Keratinocyte (primary cell): Measurements from ENCODE around the gene PWWP2A. TPM values are rescaled to one million over a fixed set of nuclear protein-coding genes. Genes with fewer than 3 reads are reported as not detected.

Experiments used
- DNase-seq: peaks from one replicate; pipeline ENCODE4 v3.0.0-alpha.2; 2011; ENCODE audit warnings: low read depth, missing footprints, low spot score
- FAIRE-seq: peaks from 2 replicates; lab custom pipeline; 2011; peaks lifted over from hg19 to GRCh38; lab: Jason Lieb, UNC
- H2AFZ ChIP-seq: 2 replicates; pipeline ENCODE4 v1.6.0; 2012; ENCODE audit warnings: low read length, control low read depth, inconsistent platforms; ENCODE audit not compliant: control insufficient read depth
- H3K27ac ChIP-seq: 2 replicates; pipeline ENCODE4 v1.5.1; 2011; ENCODE audit warnings: low read length; ENCODE audit not compliant: control insufficient read depth, insufficient read depth
- H3K27me3 ChIP-seq: 3 replicates; pipeline ENCODE4 v1.6.0; 2011; ENCODE audit warnings: low read length; ENCODE audit not compliant: control insufficient read depth, insufficient read depth; ENCODE audit errors: extremely low read depth
- H3K36me3 ChIP-seq, 2 experiments: 2 replicates in 1 of 2; 3 replicates in 1 of 2; pipeline ENCODE4 v1.5.1; 2011; ENCODE audit warnings: low read length in 2 of 2, mild to moderate bottlenecking in 1 of 2; ENCODE audit not compliant: control insufficient read depth in 2 of 2, insufficient read depth in 2 of 2; ENCODE audit errors: extremely low read depth in 1 of 2
- H3K4me1 ChIP-seq: 3 replicates; pipeline ENCODE4 v1.5.1; 2011; ENCODE audit warnings: low read length; ENCODE audit not compliant: control insufficient read depth, insufficient read depth; ENCODE audit errors: extremely low read depth
- H3K4me2 ChIP-seq: 3 replicates; pipeline ENCODE4 v1.6.0; 2011; ENCODE audit warnings: low read depth, low read length; ENCODE audit not compliant: control insufficient read depth, insufficient read depth; ENCODE audit errors: extremely low read depth
- H3K4me3 ChIP-seq, 3 experiments: fragments of 200-600 bp in 1 of 3; sonication (generic) in 1 of 3; 2 replicates in 2 of 3; 3 replicates in 1 of 3; pipeline ENCODE4 v1.5.1; 2011 to 2016; ENCODE audit warnings: low read length in 3 of 3, mild to moderate bottlenecking in 3 of 3, control low read depth in 2 of 3, inconsistent platforms in 1 of 3, low read depth in 1 of 3, mixed read lengths in 1 of 3, mixed run types in 1 of 3, moderate library complexity in 1 of 3; ENCODE audit not compliant: control insufficient read depth in 2 of 3, insufficient read depth in 2 of 3; ENCODE audit errors: extremely low read depth in 1 of 3
- H3K79me2 ChIP-seq: 2 replicates; pipeline ENCODE4 v1.6.0; 2012; ENCODE audit warnings: low read length; ENCODE audit not compliant: control insufficient read depth, insufficient read depth
- H3K9ac ChIP-seq: 3 replicates; pipeline ENCODE4 v1.6.0; 2011; ENCODE audit warnings: low read length; ENCODE audit not compliant: control insufficient read depth, insufficient read depth; ENCODE audit errors: extremely low read depth
- H3K9me1 ChIP-seq: 3 replicates; pipeline ENCODE4 v1.6.0; 2011; ENCODE audit warnings: low read length; ENCODE audit not compliant: control insufficient read depth, insufficient read depth; ENCODE audit errors: extremely low read depth
- H3K9me3 ChIP-seq: 2 replicates; pipeline ENCODE4 v1.5.1; 2012; ENCODE audit warnings: low read depth, low read length; ENCODE audit not compliant: control insufficient read depth
- H4K20me1 ChIP-seq: 3 replicates; pipeline ENCODE4 v1.6.0; 2011; ENCODE audit warnings: low read length; ENCODE audit not compliant: control insufficient read depth, insufficient read depth; ENCODE audit errors: extremely low read depth
- EZH2 ChIP-seq: IDR thresholded peaks from one replicate; pipeline ENCODE4 v1.6.1; 2012; ENCODE audit warnings: inconsistent platforms, mild to moderate bottlenecking, low read length, moderate library complexity
- dilution Hi-C: fragments of 300-500 bp; cut with MboI; formaldehyde crosslinking; loops from one replicate; pipeline ENCODE4 v1.7.0; 2020; ENCODE audit warnings: low sequenced_read_pairs; ENCODE audit not compliant: extremely low pct_ligation_motif_present
- polyA plus RNA-seq, 5 experiments: library from polyadenylated mRNA; depleted of rRNA in 3 of 5; stranded (reverse) in 3 of 5; stranded (forward) in 1 of 5; unstranded in 1 of 5; fragments of >200 nt; gene quantifications; 1 replicate in 1 of 5; 2 replicates in 3 of 5; 3 replicates in 1 of 5; pipeline versions ENCODE4 v1.2.1 to v1.2.3, GENCODE V29; 2011 to 2012; ENCODE audit warnings: missing spikeins in 2 of 5, low read depth in 1 of 5, low replicate concordance in 1 of 5
- TF ChIP-seq, protein P1 (sequence below), 3 experiments: IDR thresholded peaks in 1 of 3; conservative IDR thresholded peaks in 1 of 3; optimal IDR thresholded peaks in 1 of 3; 2 replicates in 2 of 3; 3 replicates in 1 of 3; pipeline versions ENCODE3 to v1.5.1; 2011; ENCODE audit warnings: low read length in 3 of 3, mild to moderate bottlenecking in 3 of 3, moderate library complexity in 2 of 3, control low read depth in 1 of 3, inconsistent platforms in 1 of 3; ENCODE audit not compliant: insufficient read depth in 2 of 3; ENCODE audit errors: extremely low read depth in 1 of 3

PWWP2A gene
- polyA plus RNA-seq, 1 donor (not counting 4 experiments of a cell fraction or from before 2014, with no cell fraction given) = 13.1 TPM

GRCh38 chr5:160089531-160089930, 29.7 kb downstream of the PWWP2A start:
- dilution Hi-C loops = no loop called here

DNA sequence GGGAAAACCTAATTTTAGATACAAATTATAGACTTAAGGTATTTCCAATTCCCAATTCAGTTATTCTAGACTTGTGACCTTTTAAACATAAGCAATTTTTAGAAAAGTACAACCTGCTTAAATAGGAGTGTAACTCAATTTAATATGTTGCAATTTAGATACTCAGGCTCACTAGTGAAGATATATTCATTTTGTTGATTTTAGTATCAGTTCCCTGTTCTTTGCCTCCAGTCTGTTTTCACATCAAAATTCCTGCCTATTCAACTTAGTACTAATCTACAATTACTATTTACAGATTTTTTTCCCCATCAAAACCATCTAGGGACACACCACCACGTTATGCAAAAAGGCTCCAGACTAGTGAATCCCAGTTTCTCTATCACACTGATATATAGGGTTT, 30.4 kb downstream of the PWWP2A start:
- Histone ChIP-seq H3K27me3 (no peaks in the 10 kb centered on the region), H3K4me3 (no peak overlapping the region), H3K9me3 (no peaks in the 10 kb centered on the region), H3K4me2 (no peak overlapping the region), H4K20me1 (no peaks in the 10 kb centered on the region), H3K9me1 (no peaks in the 10 kb centered on the region), H3K9ac (no peak overlapping the region), H3K4me1 (no peaks in the 10 kb centered on the region), H2AFZ (no peak overlapping the region), H3K36me3 (peaks cover 6 to 7% of the 10 kb centered on the region in 2 experiments), H3K79me2 (no peaks in the 10 kb centered on the region), H3K27ac (no peak overlapping the region)
- FAIRE-seq (no peak), DNase-seq (no peak)
- no peak for TF ChIP-seq EZH2
- TF ChIP-seq, protein P1, sequence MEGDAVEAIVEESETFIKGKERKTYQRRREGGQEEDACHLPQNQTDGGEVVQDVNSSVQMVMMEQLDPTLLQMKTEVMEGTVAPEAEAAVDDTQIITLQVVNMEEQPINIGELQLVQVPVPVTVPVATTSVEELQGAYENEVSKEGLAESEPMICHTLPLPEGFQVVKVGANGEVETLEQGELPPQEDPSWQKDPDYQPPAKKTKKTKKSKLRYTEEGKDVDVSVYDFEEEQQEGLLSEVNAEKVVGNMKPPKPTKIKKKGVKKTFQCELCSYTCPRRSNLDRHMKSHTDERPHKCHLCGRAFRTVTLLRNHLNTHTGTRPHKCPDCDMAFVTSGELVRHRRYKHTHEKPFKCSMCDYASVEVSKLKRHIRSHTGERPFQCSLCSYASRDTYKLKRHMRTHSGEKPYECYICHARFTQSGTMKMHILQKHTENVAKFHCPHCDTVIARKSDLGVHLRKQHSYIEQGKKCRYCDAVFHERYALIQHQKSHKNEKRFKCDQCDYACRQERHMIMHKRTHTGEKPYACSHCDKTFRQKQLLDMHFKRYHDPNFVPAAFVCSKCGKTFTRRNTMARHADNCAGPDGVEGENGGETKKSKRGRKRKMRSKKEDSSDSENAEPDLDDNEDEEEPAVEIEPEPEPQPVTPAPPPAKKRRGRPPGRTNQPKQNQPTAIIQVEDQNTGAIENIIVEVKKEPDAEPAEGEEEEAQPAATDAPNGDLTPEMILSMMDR (optimal IDR thresholded peaks at IDR 0.05 in 1 of 3, IDR thresholded peaks at IDR 0.05 in 1 of 3, conservative IDR thresholded peaks at IDR 0.05 in 1 of 3; ENCODE audit: extremely low read depth in 1 of 3, insufficient read depth in 2 of 3, low read length in 3 of 3) = no peak
- dilution Hi-C loops = no loop called here

More at GRCh38 chr5:160089531-160089930, 29.7 kb downstream of the PWWP2A start:
- no peak for DNase-seq
- no peaks in the 10 kb centered on the region for H3K79me2 ChIP-seq
- no peaks in the 10 kb centered on the region for H3K4me1 ChIP-seq
- H3K27me3 ChIP-seq = no peaks in the 10 kb centered on the region
- H3K9me1 ChIP-seq = no peaks in the 10 kb centered on the region
- no peak overlapping the region for H3K9ac ChIP-seq
- H3K27ac ChIP-seq = no peak overlapping the region
- FAIRE-seq = no peak
- TF ChIP-seq EZH2 = no peak
- TF ChIP-seq, protein P1 (optimal IDR thresholded peaks at IDR 0.05 in 1 of 3, IDR thresholded peaks at IDR 0.05 in 1 of 3, conservative IDR thresholded peaks at IDR 0.05 in 1 of 3; ENCODE audit: extremely low read depth in 1 of 3, insufficient read depth in 2 of 3, low read length in 3 of 3) = no peak
- H2AFZ ChIP-seq = no peak overlapping the region
- H3K4me2 ChIP-seq = no peak overlapping the region
- H4K20me1 ChIP-seq = no peaks in the 10 kb centered on the region
- peaks cover 6 to 7% of the 10 kb centered on the region in 2 experiments for H3K36me3 ChIP-seq
- no peak overlapping the region for H3K4me3 ChIP-seq
- no peaks in the 10 kb centered on the region for H3K9me3 ChIP-seq
